Measurements from ENCODE around the gene PTPRF. TPM values are rescaled to one million over a fixed set of nuclear protein-coding genes. Genes with fewer than 3 reads are reported as not detected.
A peak's percentile ranks its signal among the peaks of the same experiment; 100 is the strongest.

The PTPRF gene
- total RNA-seq, 4 donors from 2014 or later: 33.8 to 84.2 (median 53.7) TPM

GRCh38 chr1:43533584-43533983 is 2.9 kb downstream of the PTPRF start:
- TF ChIP-seq EP300 (IDR thresholded peaks at IDR 0.05) (no peak), POLR2AphosphoS5 (IDR thresholded peaks at IDR 0.05) (no peak), POLR2A (IDR thresholded peaks at IDR 0.05; ENCODE audit: low read depth) (no peak)
- TF ChIP-seq, protein P1, sequence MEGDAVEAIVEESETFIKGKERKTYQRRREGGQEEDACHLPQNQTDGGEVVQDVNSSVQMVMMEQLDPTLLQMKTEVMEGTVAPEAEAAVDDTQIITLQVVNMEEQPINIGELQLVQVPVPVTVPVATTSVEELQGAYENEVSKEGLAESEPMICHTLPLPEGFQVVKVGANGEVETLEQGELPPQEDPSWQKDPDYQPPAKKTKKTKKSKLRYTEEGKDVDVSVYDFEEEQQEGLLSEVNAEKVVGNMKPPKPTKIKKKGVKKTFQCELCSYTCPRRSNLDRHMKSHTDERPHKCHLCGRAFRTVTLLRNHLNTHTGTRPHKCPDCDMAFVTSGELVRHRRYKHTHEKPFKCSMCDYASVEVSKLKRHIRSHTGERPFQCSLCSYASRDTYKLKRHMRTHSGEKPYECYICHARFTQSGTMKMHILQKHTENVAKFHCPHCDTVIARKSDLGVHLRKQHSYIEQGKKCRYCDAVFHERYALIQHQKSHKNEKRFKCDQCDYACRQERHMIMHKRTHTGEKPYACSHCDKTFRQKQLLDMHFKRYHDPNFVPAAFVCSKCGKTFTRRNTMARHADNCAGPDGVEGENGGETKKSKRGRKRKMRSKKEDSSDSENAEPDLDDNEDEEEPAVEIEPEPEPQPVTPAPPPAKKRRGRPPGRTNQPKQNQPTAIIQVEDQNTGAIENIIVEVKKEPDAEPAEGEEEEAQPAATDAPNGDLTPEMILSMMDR (IDR thresholded peaks at IDR 0.05): no peak
- Histone ChIP-seq H3K27ac (replicated peaks in 1 of 4) (peak overlapping the region in 3 of 4 donors; percentile 9 to 92 (median 89)), H3K36me3 (peaks cover 0 to 9% (median 0%) of the 10 kb centered on the region in 4 donors), H3K4me1 (peaks cover 12 to 72% (median 59%) of the 10 kb centered on the region in 4 donors), H3K4me3 (no peak overlapping the region), H3K27me3 (no peaks in the 10 kb centered on the region), H3K9me3 (no peaks in the 10 kb centered on the region)
- WGBS: 71% methylated on average over 9 of the region's 9 CpGs
- no peak for DNase-seq (ENCODE audit: extremely low spot score)
- intact Hi-C loops (cut with DNase I): loop anchor here (2.0 to 10.0 kb wide), 2 partner anchors 25 to 401 kb away; partner anchors contain the start of gene ARTN

GRCh38 chr1:43534256-43534655 is 3.6 kb downstream of the PTPRF start:
- DNase-seq (ENCODE audit: extremely low spot score): no peak
- peak overlapping the region in 3 of 4 donors; percentile 9 to 92 (median 89) for H3K27ac ChIP-seq (replicated peaks in 1 of 4)
- TF ChIP-seq POLR2AphosphoS5 (IDR thresholded peaks at IDR 0.05): no peak
- TF ChIP-seq POLR2A (IDR thresholded peaks at IDR 0.05; ENCODE audit: low read depth): no peak
- TF ChIP-seq, protein P1 (IDR thresholded peaks at IDR 0.05): no peak
- TF ChIP-seq EP300 (IDR thresholded peaks at IDR 0.05): no peak
- H3K4me1 ChIP-seq: peaks cover 12 to 67% (median 57%) of the 10 kb centered on the region in 4 donors
- intact Hi-C loops (cut with DNase I): loop anchor here (10.0 kb wide), 1 partner anchor 401 kb away; the partner anchor contains the start of gene ARTN
- no peaks in the 10 kb centered on the region for H3K9me3 ChIP-seq
- H3K36me3 ChIP-seq: peaks cover 0 to 13% (median 2%) of the 10 kb centered on the region in 4 donors
- 82% methylated on average over 2 of the region's 2 CpGs for WGBS
- H3K4me3 ChIP-seq: no peak overlapping the region
- no peaks in the 10 kb centered on the region for H3K27me3 ChIP-seq

DNA sequence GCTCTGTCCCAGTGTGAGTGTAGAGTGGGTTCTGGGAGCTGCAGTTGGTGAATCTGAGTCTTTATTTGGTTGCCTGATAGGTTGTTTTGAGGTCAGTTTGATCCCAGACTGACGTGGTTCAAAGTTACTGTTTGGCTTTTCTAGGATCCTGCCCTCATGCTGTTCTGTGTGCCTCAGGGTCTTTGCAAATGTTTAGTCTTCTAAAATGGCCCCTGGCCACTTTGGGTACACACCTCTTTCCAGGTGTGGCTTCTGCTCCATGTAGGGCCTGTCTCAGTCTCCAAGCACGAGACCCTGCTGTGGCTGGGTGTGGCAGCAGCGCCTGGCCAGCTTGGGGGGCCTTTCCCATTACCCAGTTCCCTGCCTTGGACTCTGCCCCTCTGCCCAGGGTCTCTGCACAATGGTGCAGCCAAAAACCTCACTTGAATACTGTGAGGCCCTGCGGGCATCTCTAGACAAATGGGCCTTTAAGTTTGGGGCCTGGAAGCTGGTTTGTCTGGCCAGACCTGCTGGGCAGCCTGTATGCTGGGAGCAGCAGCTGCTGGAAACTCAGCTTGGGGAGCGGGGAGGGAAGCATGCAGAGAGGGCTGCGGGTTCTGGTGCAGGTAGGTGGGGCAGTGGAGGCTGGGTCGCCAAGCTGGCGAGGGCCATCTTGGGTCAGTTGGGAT is 5.6 kb downstream of the PTPRF start:
- H3K27me3 ChIP-seq: no peaks in the 10 kb centered on the region
- TF ChIP-seq, protein P1 (IDR thresholded peaks at IDR 0.05): no peak
- TF ChIP-seq POLR2AphosphoS5 (IDR thresholded peaks at IDR 0.05): no peak
- TF ChIP-seq POLR2A (IDR thresholded peaks at IDR 0.05; ENCODE audit: low read depth): no peak
- TF ChIP-seq EP300 (IDR thresholded peaks at IDR 0.05): no peak
- intact Hi-C loops (cut with DNase I): loop anchor here (10.0 kb wide), 1 partner anchor 398 kb away; the partner anchor contains the start of gene ARTN
- no peak for DNase-seq (ENCODE audit: extremely low spot score)
- WGBS: 86% methylated on average over 8 of the region's 8 CpGs
- H3K36me3 ChIP-seq: peaks cover 0 to 13% (median 2%) of the 10 kb centered on the region in 4 donors
- no peaks in the 10 kb centered on the region for H3K9me3 ChIP-seq
- no peak overlapping the region for H3K4me3 ChIP-seq
- H3K27ac ChIP-seq (replicated peaks in 1 of 4): peak overlapping the region in 2 of 4 donors; percentile 27 to 92
- H3K4me1 ChIP-seq: peaks cover 8 to 72% (median 64%) of the 10 kb centered on the region in 4 donors

- Histone ChIP-seq H3K27ac (replicated peaks in 1 of 4) (no peak overlapping the region), H3K4me1 (peaks cover 9 to 73% (median 65%) of the 10 kb centered on the region in 4 donors), H3K27me3 (no peaks in the 10 kb centered on the region), H3K9me3 (no peaks in the 10 kb centered on the region), H3K36me3 (peaks cover 0 to 13% (median 2%) of the 10 kb centered on the region in 4 donors), H3K4me3 (no peak overlapping the region)
- intact Hi-C loops (cut with DNase I): loop anchor here (10.0 kb wide), 1 partner anchor 398 kb away; the partner anchor contains the start of gene ARTN
- 86% methylated on average over 11 of the region's 11 CpGs for WGBS
- TF ChIP-seq POLR2AphosphoS5 (IDR thresholded peaks at IDR 0.05): no peak
- no peak for TF ChIP-seq EP300 (IDR thresholded peaks at IDR 0.05)
- TF ChIP-seq, protein P1 (IDR thresholded peaks at IDR 0.05): no peak
- no peak for TF ChIP-seq POLR2A (IDR thresholded peaks at IDR 0.05; ENCODE audit: low read depth)
- no peak for DNase-seq (ENCODE audit: extremely low spot score)
Measured at GRCh38 chr1:43536864-43537358, 6.2 kb downstream of the PTPRF start.
